Transverse colon (tissue), 3 donors: Measurements from ENCODE around the gene SLC46A1.

Experiments used
- EP300 ChIP-seq: sonication (generic); formaldehyde crosslinking; IDR thresholded peaks from one replicate; pipeline ENCODE4 v1.6.1; 2017; ENCODE audit warnings: antibody characterized with exemption, low read depth
- TF ChIP-seq, protein P1 (sequence below), 5 experiments: fragments of 200-600 bp in 3 of 5; fragments of 450-650 bp in 2 of 5; sonication (generic) in 3 of 5; IDR thresholded peaks; 1 replicate in 2 of 5; 2 replicates in 3 of 5; pipeline ENCODE4 v1.5.1; 2016 to 2017; ENCODE audit warnings: antibody characterized with exemption in 5 of 5, inconsistent platforms in 3 of 5, mild to moderate bottlenecking in 2 of 5, moderate library complexity in 1 of 5

DNA sequence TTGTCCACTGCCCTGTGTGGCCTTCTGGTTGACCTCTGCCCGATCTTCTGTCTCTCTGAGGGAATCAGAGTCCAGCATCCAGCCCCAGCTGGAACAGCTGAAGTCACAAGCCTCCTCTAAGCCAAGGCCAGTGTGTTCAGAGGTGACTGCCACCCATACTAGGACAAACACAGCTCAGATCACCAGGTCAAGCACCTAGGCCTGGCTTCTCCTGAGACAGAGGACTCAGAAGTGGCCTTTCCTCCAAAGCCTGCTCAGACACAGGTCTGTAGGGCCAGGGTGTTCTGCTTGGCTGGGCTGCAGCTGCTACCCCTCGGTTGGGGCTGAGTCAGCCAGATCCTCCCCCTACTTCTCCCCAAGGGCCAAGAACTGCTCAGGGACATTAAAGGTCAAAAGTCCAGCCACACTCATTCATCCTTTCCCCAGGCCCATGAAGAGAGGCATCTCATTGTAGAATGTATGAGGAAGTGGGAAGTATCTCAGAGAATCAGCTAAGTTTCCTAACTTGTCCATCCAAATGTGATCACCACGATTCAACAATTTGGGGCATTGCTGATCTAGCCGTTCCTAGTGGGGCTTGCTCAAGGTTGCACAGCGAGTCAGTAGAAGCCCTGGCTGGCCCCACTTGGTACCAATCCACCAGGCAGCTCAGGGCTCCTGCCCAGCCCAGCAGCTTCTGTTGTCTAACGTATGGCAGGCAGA is 7.6 kb downstream of the SLC46A1 start:
- no peak for TF ChIP-seq EP300
- TF ChIP-seq, protein P1, sequence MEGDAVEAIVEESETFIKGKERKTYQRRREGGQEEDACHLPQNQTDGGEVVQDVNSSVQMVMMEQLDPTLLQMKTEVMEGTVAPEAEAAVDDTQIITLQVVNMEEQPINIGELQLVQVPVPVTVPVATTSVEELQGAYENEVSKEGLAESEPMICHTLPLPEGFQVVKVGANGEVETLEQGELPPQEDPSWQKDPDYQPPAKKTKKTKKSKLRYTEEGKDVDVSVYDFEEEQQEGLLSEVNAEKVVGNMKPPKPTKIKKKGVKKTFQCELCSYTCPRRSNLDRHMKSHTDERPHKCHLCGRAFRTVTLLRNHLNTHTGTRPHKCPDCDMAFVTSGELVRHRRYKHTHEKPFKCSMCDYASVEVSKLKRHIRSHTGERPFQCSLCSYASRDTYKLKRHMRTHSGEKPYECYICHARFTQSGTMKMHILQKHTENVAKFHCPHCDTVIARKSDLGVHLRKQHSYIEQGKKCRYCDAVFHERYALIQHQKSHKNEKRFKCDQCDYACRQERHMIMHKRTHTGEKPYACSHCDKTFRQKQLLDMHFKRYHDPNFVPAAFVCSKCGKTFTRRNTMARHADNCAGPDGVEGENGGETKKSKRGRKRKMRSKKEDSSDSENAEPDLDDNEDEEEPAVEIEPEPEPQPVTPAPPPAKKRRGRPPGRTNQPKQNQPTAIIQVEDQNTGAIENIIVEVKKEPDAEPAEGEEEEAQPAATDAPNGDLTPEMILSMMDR (IDR thresholded peaks at IDR 0.05), result no peak
